GM12875 (cell line): ENCODE results near the gene HYAL1.

Source experiments
- H3K4me3 ChIP-seq: one replicate; pipeline ENCODE4 v1.5.1; 2011; ENCODE audit warnings: low read depth, low read length, control low read depth
- TF ChIP-seq, protein P1 (sequence below): IDR thresholded peaks from 2 replicates; pipeline ENCODE4 v1.5.1; 2011; ENCODE audit warnings: low read depth, mild to moderate bottlenecking, control low read depth, inconsistent platforms, low read length, moderate library complexity, borderline replicate concordance; ENCODE audit not compliant: insufficient read depth

HYAL1 gene

GRCh38 chr3:50345586-50346234 lies 42.3 kb upstream of the HYAL1 start, which contains the start of gene ZMYND10:
Gene ZMYND10, minus strand, starts transcription at chr3:50345732. Its CDS starts 153 bp downstream, at chr3:50345579.
- TF ChIP-seq, protein P1, sequence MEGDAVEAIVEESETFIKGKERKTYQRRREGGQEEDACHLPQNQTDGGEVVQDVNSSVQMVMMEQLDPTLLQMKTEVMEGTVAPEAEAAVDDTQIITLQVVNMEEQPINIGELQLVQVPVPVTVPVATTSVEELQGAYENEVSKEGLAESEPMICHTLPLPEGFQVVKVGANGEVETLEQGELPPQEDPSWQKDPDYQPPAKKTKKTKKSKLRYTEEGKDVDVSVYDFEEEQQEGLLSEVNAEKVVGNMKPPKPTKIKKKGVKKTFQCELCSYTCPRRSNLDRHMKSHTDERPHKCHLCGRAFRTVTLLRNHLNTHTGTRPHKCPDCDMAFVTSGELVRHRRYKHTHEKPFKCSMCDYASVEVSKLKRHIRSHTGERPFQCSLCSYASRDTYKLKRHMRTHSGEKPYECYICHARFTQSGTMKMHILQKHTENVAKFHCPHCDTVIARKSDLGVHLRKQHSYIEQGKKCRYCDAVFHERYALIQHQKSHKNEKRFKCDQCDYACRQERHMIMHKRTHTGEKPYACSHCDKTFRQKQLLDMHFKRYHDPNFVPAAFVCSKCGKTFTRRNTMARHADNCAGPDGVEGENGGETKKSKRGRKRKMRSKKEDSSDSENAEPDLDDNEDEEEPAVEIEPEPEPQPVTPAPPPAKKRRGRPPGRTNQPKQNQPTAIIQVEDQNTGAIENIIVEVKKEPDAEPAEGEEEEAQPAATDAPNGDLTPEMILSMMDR, result 0 out of 2 replicates have a peak, but pooled peaks have one; percentile 3
- H3K4me3 ChIP-seq, result peak within 1 kb of the TSS; percentile 27

GRCh38 chr3:50345008-50345407 lies 41.6 kb upstream of the HYAL1 start:
- TF ChIP-seq, protein P1, result no peak
- no peak overlapping the region for H3K4me3 ChIP-seq

- TF ChIP-seq, protein P1, result no peak
- H3K4me3 ChIP-seq, result no peak overlapping the region
These were observed 39.6 kb upstream of the HYAL1 start for GRCh38 chr3:50342813-50343633.

GRCh38 chr3:50341996-50342650 lies 38.7 kb upstream of the HYAL1 start:
- H3K4me3 ChIP-seq, result no peak overlapping the region
- TF ChIP-seq, protein P1, result no peak

GRCh38 chr3:50341537-50341936 lies 38.2 kb upstream of the HYAL1 start:
- peak overlapping the region; percentile 95 for H3K4me3 ChIP-seq
- TF ChIP-seq, protein P1, result no peak

GRCh38 chr3:50340448-50341329 lies 37.3 kb upstream of the HYAL1 start, which contains the start of gene RASSF1:
Gene RASSF1, minus strand, starts transcription at chr3:50340836. Its CDS starts 31 bp downstream, at chr3:50340805.
- peak within 1 kb of the TSS; percentile 95 for H3K4me3 ChIP-seq

More at GRCh38 chr3:50340448-50341329, 37.3 kb upstream of the HYAL1 start, which contains the start of gene RASSF1:
- TF ChIP-seq, protein P1, result no peak
